PC-9 (cell line): ENCODE results near the gene HS3ST3B1. TPM values are rescaled to one million over a fixed set of nuclear protein-coding genes. Genes with fewer than 3 reads are reported as not detected.

Source experiments
- BruUV-seq: library from RNA; stranded (reverse); fragments of 400-500 nt; replicated peaks from 2 replicates; lab custom pipeline; 2021; lab: Mats Ljungman, UMichigan
- CTCF ChIA-PET: fragments of 300-600 bp; sonication (Branson Sonifier 250); formaldehyde crosslinking; loops from one replicate; lab custom pipeline; 2022; ENCODE audit warnings: antibody characterized with exemption; lab: Charles Lee
- POLR2A ChIA-PET: fragments of 300-600 bp; sonication (Branson Sonifier 250); formaldehyde crosslinking; loops from one replicate; lab custom pipeline; 2022; ENCODE audit warnings: antibody characterized with exemption; ENCODE audit not compliant: unreplicated experiment; lab: Charles Lee
- DNase-seq, 2 experiments: peaks; one replicate each; pipeline versions ENCODE4 v3.0.0 to v3.0.0-alpha.2; 2015 to 2022; ENCODE audit warnings: mixed read lengths in 1 of 2
- H2AFZ ChIP-seq: fragments of 200-600 bp; sonication (generic); 2 replicates; pipeline ENCODE4 v1.8.1; 2017; ENCODE audit warnings: antibody characterized with exemption
- H3F3A ChIP-seq: fragments of 200-600 bp; sonication (generic); 2 replicates; pipeline ENCODE4 v1.8.1; 2017; ENCODE audit warnings: antibody characterized with exemption, mild to moderate bottlenecking, low read depth; ENCODE audit not compliant: insufficient read depth
- H3K27ac ChIP-seq: fragments of 200-600 bp; sonication (generic); 2 replicates; pipeline ENCODE4 v1.6.1; 2016; ENCODE audit warnings: mixed run types
- H3K27me3 ChIP-seq: fragments of 200-600 bp; sonication (generic); 2 replicates; pipeline ENCODE4 v1.6.1; 2016; ENCODE audit warnings: low read depth, mixed run types; ENCODE audit not compliant: insufficient read depth
- H3K36me3 ChIP-seq: fragments of 200-600 bp; sonication (generic); 2 replicates; pipeline ENCODE4 v1.6.1; 2016; ENCODE audit warnings: low read depth, mixed run types
- H3K4me1 ChIP-seq: fragments of 200-600 bp; sonication (generic); replicated peaks from 2 replicates; pipeline ENCODE4 v1.6.1; 2016; ENCODE audit warnings: mixed run types; ENCODE audit not compliant: insufficient read depth
- H3K4me2 ChIP-seq: fragments of 200-600 bp; sonication (generic); 2 replicates; pipeline ENCODE4 v1.6.1; 2017; ENCODE audit warnings: mixed run types
- H3K4me3 ChIP-seq: fragments of 200-600 bp; sonication (generic); 2 replicates; pipeline ENCODE4 v1.6.1; 2016; ENCODE audit warnings: mixed run types
- H3K79me2 ChIP-seq: fragments of 200-600 bp; sonication (generic); 2 replicates; pipeline ENCODE4 v1.6.1; 2017; ENCODE audit warnings: low read depth, mixed run types
- H3K9me2 ChIP-seq: fragments of 200-600 bp; sonication (generic); 2 replicates; pipeline ENCODE4 v1.8.1; 2017; ENCODE audit warnings: mild to moderate bottlenecking; ENCODE audit not compliant: insufficient read depth
- H3K9me3 ChIP-seq: fragments of 200-600 bp; sonication (generic); 2 replicates; pipeline ENCODE4 v1.8.1; 2016; ENCODE audit warnings: low read depth; ENCODE audit not compliant: insufficient read depth
- H4K20me1 ChIP-seq: fragments of 200-600 bp; sonication (generic); 2 replicates; pipeline ENCODE4 v1.8.1; 2017; ENCODE audit not compliant: insufficient read depth
- CTCF ChIP-seq: fragments of 200-600 bp; sonication (generic); conservative IDR thresholded peaks from 2 replicates; pipeline ENCODE4 v1.6.1; 2017; ENCODE audit warnings: mixed run types, antibody characterized with exemption, mild to moderate bottlenecking, moderate library complexity
- EZH2 ChIP-seq: fragments of 200-600 bp; sonication (generic); IDR thresholded peaks from 2 replicates; pipeline ENCODE4 v1.8.0; 2017; ENCODE audit warnings: antibody characterized with exemption, low read depth
- intact Hi-C: fragments of 100-400 bp; cut with micrococcal nuclease; formaldehyde crosslinking; loops from one replicate; pipeline ENCODE4 v1.10.0; 2022; ENCODE audit not compliant: unreplicated experiment
- total RNA-seq: library from RNA; stranded (reverse); gene quantifications from 2 replicates; pipeline ENCODE4 v1.2.3, GENCODE V29; 2021

HS3ST3B1 gene
- total RNA-seq, 1 experiment from 2014 or later, result not detected

GRCh38 chr17:14310101-14310500 is 9.2 kb downstream of the HS3ST3B1 start:
- TF ChIP-seq CTCF (no peak), EZH2 (no peak)
- Histone ChIP-seq H3K36me3 (no peaks in the 10 kb centered on the region), H3K9me2 (no peaks in the 10 kb centered on the region), H3K79me2 (no peaks in the 10 kb centered on the region), H3F3A (no peaks in the 10 kb centered on the region), H3K27ac (no peak overlapping the region), H4K20me1 (no peaks in the 10 kb centered on the region), H3K27me3 (peaks cover 16% of the 10 kb centered on the region), H3K4me3 (no peak overlapping the region), H3K4me2 (no peak overlapping the region), H2AFZ (no peak overlapping the region), H3K4me1 (no peaks in the 10 kb centered on the region), H3K9me3 (no peaks in the 10 kb centered on the region)
- ChIA-PET CTCF (no interaction called here), POLR2A (no interaction called here)
- no TSS peak for BruUV-seq
- DNase-seq, result no peak
- intact Hi-C loops, result loop anchor here (10.0 kb wide), 1 partner anchor 615 kb away; no protein-coding TSS in a partner anchor

DNA sequence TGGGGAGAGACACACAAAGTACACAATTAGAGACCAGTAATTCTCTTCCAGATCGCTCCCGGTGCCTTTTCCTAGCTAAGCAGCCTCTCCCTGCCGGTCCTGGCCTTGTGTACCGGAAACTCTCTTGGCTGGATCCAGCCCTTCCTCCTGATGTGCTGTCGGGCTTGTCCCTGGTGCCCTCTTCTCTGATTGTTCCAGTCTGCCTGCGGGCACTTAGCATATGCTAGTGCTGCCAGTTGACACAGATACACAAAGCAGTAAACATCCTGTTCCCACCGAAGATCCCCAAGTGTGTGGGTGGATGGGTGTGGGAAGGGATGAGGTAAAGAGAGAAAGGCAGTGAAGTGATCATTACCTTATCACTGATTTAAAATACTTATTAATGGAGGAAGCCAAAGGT is 9.7 kb downstream of the HS3ST3B1 start:
- Histone ChIP-seq H3K9me2 (no peaks in the 10 kb centered on the region), H3K27me3 (peaks cover 21% of the 10 kb centered on the region), H3K4me1 (no peaks in the 10 kb centered on the region), H3K36me3 (no peaks in the 10 kb centered on the region), H3F3A (no peaks in the 10 kb centered on the region), H3K9me3 (no peaks in the 10 kb centered on the region), H3K79me2 (no peaks in the 10 kb centered on the region), H3K27ac (no peak overlapping the region), H3K4me3 (no peak overlapping the region), H4K20me1 (no peaks in the 10 kb centered on the region), H2AFZ (no peak overlapping the region), H3K4me2 (no peak overlapping the region)
- CTCF ChIA-PET, result no interaction called here
- no peak for DNase-seq
- TF ChIP-seq CTCF (no peak), EZH2 (no peak)
- BruUV-seq, result no TSS peak
- intact Hi-C loops, result loop anchor here (10.0 kb wide), 1 partner anchor 614 kb away; no protein-coding TSS in a partner anchor
- POLR2A ChIA-PET, result no interaction called here

GRCh38 chr17:14311186-14311705 is 10.4 kb downstream of the HS3ST3B1 start:
- Histone ChIP-seq H3K4me1 (no peaks in the 10 kb centered on the region), H3K4me2 (no peak overlapping the region), H3K27ac (no peak overlapping the region), H3K9me3 (no peaks in the 10 kb centered on the region), H3K4me3 (no peak overlapping the region), H3K79me2 (no peaks in the 10 kb centered on the region), H3K27me3 (peaks cover 25% of the 10 kb centered on the region), H3K9me2 (no peaks in the 10 kb centered on the region), H4K20me1 (no peaks in the 10 kb centered on the region), H2AFZ (no peak overlapping the region), H3K36me3 (no peaks in the 10 kb centered on the region), H3F3A (no peaks in the 10 kb centered on the region)
- intact Hi-C loops, result loop anchor here (10.0 kb wide), 1 partner anchor 614 kb away; no protein-coding TSS in a partner anchor
- POLR2A ChIA-PET, result no interaction called here
- CTCF ChIA-PET, result no interaction called here
- DNase-seq, result no peak
- no TSS peak for BruUV-seq
- TF ChIP-seq EZH2, result no peak
- TF ChIP-seq CTCF, result no peak
